Lower lobe of right lung (tissue), 2 donors: ENCODE results near the gene CD38. TPM values are rescaled to one million over a fixed set of nuclear protein-coding genes. Genes with fewer than 3 reads are reported as not detected.

ENCODE experiments used
- ATAC-seq, 2 donors: fragments of 200-7000 bp; cut with Tn5 transposase; one replicate each; pipeline ENCODE4 v1.9.1; 2020 to 2022; ENCODE audit warnings: mild to moderate bottlenecking in 2 of 2, moderate library complexity in 2 of 2
- DNase-seq: peaks from one replicate; pipeline ENCODE4 v3.0.0-alpha.2; 2020
- H3K27ac ChIP-seq: fragments of 200-600 bp; one replicate; pipeline ENCODE4 v1.8.0; 2022
- H3K27me3 ChIP-seq: fragments of 200-600 bp; one replicate; pipeline ENCODE4 v1.8.0; 2022; ENCODE audit warnings: low read depth
- H3K36me3 ChIP-seq: fragments of 200-600 bp; one replicate; pipeline ENCODE4 v1.8.0; 2022; ENCODE audit warnings: mild to moderate bottlenecking
- H3K4me1 ChIP-seq: fragments of 200-600 bp; one replicate; pipeline ENCODE4 v1.8.0; 2022
- H3K4me3 ChIP-seq: fragments of 200-600 bp; one replicate; pipeline ENCODE4 v1.8.0; 2022; ENCODE audit warnings: mild to moderate bottlenecking
- H3K9me3 ChIP-seq: fragments of 200-600 bp; one replicate; pipeline ENCODE4 v1.8.0; 2022
- CTCF ChIP-seq: fragments of 200-600 bp; IDR thresholded peaks from one replicate; pipeline ENCODE4 v1.8.0; 2022; ENCODE audit warnings: antibody characterized with exemption, mild to moderate bottlenecking
- intact Hi-C: fragments of 100-400 bp; cut with DNase I; formaldehyde crosslinking; loops from one replicate; pipeline ENCODE4 v1.11.0; 2022
- total RNA-seq: library from RNA; stranded (reverse); fragmentation: NEBNext Ultra II Directional; extraction: Animal tissue kit (Norgen Biotek cat#: 25700); gene quantifications from one replicate; pipeline ENCODE4 v1.2.1, GENCODE V29; 2021
- donor health status: DM: no; HTN: yes; CAD: no; lungs with severe emphysema.

The CD38 gene
- total RNA-seq, 1 donor from 2014 or later, result 8.5 TPM

GRCh38 chr4:15765391-15765790 lies 12.7 kb upstream of the CD38 start:
- intact Hi-C loops, result no loop called here
- no peaks in the 10 kb centered on the region for H3K27me3 ChIP-seq
- no peak for ATAC-seq

DNA sequence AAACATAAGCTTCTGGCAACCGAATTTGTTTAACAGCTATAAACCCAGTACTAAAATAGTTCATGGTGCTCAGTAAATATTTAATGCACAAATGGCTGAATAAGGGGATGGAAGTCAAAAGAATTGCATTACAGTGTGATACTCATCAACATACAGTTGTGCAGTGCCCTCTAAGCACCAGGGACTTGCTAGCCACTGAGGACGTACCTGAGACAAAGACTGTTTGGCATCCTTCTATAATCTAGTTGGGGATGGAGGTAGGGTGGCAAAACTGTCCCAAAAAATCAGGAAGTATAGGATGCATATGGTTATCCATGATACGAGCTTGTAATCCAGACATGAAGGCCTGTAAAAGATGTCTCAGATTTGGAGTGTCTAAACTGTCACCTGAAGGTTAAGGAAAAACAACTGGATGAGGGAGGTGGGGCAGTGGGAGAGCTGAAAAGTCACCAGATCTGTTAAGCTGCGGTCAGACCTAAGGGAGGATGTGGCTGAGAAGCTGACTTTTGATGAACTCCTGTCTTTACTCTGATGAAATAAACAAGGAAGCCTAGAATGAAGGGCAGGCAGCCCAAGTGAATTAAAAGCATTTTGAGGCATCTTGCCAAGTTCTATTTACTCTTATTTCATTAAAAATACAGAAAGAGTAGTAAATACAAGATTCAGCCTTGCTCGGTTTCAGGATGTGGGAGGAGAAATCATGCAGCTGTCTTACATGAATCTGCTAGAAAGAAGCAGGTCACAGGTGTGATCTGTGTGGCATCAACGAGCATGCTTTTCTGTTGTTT lies 12.0 kb upstream of the CD38 start:
- no peak overlapping the region for H3K27ac ChIP-seq
- H3K27me3 ChIP-seq, result no peaks in the 10 kb centered on the region
- H3K36me3 ChIP-seq, result no peaks in the 10 kb centered on the region
- ATAC-seq (no peak), DNase-seq (no peak)
- no peaks in the 10 kb centered on the region for H3K4me1 ChIP-seq
- TF ChIP-seq CTCF, result no peak
- H3K4me3 ChIP-seq, result no peak overlapping the region
- no peaks in the 10 kb centered on the region for H3K9me3 ChIP-seq
- intact Hi-C loops, result no loop called here

More at GRCh38 chr4:15765391-15765790, 12.7 kb upstream of the CD38 start:
- Histone ChIP-seq H3K4me3 (no peak overlapping the region), H3K9me3 (no peaks in the 10 kb centered on the region), H3K4me1 (no peaks in the 10 kb centered on the region), H3K27ac (no peak overlapping the region), H3K36me3 (no peaks in the 10 kb centered on the region)
- no peak for DNase-seq
- no peak for TF ChIP-seq CTCF

- no peaks in the 10 kb centered on the region for H3K36me3 ChIP-seq
Observed at GRCh38 chr4:15766821-15767220, 11.3 kb upstream of the CD38 start.

DNA sequence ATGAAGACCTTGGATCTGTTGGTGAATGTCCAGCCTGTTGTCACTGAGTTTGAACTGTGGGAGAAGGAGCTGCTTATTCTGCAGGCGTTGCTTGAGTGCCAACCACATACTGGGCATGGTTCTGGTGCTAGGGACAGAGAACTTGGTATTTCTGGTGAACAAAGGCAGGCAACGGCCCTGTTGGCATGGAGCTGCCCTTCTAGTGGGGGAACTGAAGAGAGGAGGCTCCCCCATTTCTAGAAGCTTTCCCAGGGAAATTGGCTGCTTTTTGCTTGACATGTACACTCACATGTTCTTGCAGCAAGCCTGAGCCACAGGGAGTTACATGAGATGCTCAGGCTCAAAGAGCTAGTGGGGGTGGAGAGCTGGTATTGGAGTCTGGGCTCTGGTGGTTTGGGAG lies 8.9 kb upstream of the CD38 start:
- H3K27ac ChIP-seq, result no peak overlapping the region
- intact Hi-C loops, result no loop called here

More at GRCh38 chr4:15766821-15767220, 11.3 kb upstream of the CD38 start:
- Histone ChIP-seq H3K9me3 (no peaks in the 10 kb centered on the region), H3K4me1 (no peaks in the 10 kb centered on the region), H3K27ac (no peak overlapping the region), H3K27me3 (no peaks in the 10 kb centered on the region), H3K4me3 (no peak overlapping the region)
- DNase-seq (no peak), ATAC-seq (no peak)
- intact Hi-C loops, result no loop called here
- no peak for TF ChIP-seq CTCF

More for the DNA sequence above, 8.9 kb upstream of the CD38 start:
- no peaks in the 10 kb centered on the region for H3K27me3 ChIP-seq
- peaks cover 6% of the 10 kb centered on the region for H3K4me1 ChIP-seq
- no peak for DNase-seq
- TF ChIP-seq CTCF, result no peak
- no peak overlapping the region for H3K4me3 ChIP-seq
- no peaks in the 10 kb centered on the region for H3K9me3 ChIP-seq
- ATAC-seq, result no peak
- H3K36me3 ChIP-seq, result no peaks in the 10 kb centered on the region
